Embryonic facial prominence (tissue), 1 donor: Measurements from ENCODE around the gene CUEDC2.
A peak's percentile ranks its signal among the peaks of the same experiment; 100 is the strongest.

Experiments
- DNase-seq: peaks from one replicate; pipeline ENCODE4 v3.0.0-alpha.2; 2016; ENCODE audit errors: extremely low spot score

CUEDC2 gene, protein sequence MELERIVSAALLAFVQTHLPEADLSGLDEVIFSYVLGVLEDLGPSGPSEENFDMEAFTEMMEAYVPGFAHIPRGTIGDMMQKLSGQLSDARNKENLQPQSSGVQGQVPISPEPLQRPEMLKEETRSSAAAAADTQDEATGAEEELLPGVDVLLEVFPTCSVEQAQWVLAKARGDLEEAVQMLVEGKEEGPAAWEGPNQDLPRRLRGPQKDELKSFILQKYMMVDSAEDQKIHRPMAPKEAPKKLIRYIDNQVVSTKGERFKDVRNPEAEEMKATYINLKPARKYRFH

DNA sequence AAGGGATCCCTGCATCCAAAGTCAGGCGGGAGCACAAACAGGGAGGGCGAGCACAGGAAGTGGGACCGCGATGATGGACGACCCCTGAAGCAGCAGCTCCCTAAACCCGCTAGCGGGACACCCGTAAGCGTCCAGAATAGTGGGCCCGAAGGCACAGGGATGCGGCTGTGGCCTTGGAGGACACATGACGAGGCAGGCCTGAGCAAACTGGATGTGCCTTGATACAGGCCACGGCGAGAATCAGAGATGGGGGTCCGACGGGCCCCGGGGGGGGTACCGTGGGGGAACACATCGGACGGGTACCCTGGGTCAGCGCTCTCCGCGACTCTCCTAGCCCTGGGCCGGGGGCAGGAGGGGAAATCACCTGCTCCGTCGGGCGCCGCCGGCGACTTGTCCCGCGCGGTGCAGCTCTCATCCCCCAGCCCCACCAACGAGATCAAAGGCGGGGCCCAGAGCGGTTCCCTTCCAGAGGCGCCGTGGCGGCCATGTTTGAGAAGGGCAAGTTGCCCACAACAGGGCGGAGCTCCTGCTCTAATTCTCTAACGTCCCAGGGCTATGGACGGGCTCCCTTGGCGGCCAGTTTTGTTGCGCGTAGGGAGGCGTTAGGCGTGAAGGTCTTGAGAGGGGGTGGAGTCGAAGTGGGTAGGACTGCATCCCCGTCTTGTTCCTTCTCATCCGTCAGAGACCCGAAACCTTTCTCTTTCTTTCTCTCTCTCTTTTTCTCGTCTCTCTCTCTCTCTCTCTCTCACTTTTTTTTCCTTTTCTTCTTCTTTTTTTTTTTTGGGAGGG lies at the start of gene CUEDC2:
TSS of gene CUEDC2 (minus strand) at position 413 of the 789 bp plus-strand sequence. CDS start 7,386 bp downstream, outside the sequence.
- peak; percentile 91 for DNase-seq

GRCh38 chr10:102480396-102480795 lies 48.0 kb upstream of the CUEDC2 start:
- DNase-seq, result no peak

DNA sequence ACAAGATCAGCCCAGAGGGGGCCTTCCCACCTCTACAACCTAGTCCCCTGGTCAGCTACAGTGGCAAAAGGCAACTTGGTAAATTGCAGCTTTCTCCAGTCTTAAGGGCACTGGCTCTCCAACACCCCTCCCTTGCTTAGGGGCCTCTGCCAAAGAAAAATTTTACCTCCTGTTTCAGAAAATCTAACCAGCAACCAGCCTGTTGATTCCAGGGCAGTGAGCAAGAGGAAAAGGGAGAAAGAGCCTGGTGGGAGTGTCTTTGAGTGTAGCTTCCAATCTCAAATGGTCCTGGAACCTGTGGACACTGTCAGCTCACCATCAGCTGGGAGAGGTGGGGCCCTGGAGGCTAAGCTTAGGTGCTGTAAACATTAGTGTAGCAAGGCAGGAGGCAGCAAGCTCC lies 47.3 kb upstream of the CUEDC2 start:
- no peak for DNase-seq

GRCh38 chr10:102476466-102477141 lies 44.2 kb upstream of the CUEDC2 start:
- DNase-seq, result no peak

DNA sequence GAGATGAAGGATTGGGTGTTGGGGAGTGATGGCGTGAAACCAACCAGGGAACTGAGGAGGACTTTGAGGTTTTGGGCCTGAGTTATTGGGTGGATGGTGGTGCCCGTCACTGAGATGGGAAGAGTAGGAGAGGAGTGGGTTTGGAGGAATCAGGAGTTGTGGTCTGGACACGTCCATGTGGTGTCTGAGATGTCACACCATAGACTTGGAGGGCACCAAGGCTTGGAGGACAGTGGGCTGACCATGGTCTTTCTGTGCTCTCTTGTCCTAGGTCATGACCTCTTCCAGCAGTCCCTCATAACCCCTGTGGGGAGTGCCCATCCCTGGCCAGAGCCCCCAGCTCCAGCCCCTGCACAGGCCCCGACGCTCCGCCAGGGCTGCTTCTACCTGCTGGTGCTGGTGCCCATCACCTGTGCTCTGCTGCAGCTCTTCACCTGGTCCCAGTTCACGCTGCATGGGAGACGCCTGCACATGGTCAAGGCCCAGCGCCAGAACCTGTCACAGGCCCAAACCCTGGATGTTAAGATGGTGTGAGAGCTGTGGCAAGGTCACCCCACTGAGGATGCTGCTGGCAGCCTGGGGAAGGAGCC lies 43.2 kb upstream of the CUEDC2 start:
- DNase-seq, result no peak

DNA sequence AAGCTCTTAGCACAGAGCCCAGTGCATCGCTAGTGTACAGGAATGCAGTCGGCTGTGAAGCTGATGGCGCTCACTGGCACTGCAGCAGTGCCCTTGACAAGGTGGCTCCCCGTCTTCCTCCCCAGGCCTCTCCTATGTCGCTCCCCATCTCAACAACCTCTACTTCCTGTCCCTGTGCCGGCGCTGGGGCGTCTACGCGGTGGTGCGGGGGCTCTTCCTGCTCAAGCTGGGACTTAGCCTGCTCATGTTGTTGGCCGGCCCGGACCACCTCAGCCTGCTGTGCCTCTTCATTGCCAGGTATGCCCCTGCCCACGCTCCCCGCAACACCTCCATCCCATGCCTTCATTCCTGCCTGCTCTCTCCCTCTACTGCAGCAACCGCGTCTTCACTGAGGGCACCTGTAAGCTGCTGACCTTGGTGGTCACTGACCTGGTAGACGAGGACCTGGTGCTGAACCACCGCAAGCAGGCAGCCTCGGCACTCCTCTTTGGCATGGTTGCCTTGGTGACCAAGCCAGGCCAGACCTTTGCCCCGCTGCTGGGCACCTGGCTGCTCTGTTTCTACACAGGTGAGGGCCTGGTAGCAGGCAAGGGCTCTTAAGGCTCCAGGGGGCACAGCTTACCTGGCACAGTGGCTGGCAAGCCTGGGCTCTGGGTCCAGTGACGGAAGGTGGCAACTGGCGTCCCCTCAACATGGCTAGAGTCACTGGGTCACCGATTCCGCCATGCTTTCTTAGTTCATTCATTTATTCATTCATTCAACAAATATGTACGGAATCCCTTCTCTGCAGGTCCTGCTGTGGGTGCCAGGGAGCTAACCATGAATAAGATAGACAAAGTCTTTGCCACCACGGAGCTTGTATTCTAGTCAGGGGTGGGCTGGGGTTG lies 41.3 kb upstream of the CUEDC2 start:
- no peak for DNase-seq

DNA sequence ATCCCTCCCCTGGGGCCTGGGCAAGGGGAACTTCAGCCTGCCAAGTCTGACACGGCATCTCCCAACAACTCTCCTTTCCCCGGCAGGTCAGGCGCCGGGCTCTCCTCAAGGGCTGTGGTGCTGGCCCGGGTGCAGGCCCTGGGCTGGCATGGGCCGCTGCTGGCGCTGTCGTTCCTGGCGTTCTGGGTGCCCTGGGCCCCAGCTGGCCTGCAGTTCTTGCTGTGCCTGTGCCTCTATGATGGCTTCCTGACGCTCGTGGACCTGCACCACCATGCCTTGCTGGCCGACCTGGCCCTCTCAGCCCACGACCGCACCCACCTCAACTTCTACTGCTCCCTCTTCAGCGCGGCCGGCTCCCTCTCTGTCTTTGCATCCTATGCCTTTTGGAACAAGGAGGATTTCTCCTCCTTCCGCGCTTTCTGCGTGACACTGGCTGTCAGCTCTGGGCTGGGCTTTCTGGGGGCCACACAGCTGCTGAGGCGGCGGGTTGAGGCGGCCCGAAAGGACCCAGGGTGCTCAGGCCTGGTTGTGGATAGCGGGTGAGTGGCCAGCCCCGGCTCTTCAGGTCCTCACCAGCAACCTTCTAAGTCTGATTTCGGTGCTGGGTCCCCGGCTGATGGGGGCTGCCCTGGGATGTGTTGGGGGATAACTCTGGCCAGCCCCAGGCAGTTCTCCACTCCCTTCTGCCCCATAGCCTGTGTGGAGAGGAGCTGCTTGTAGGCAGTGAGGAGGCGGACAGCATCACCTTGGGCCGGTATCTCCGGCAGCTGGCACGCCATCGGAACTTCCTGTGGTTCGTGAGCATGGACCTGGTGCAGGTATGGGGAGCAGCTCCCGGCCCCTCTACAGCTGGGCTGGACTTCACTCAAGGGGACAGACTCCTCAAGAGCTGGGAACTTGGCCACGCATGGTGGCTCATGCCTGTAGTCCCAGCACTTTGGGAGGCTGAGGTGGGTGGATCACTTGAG lies 38.5 kb upstream of the CUEDC2 start:
- no peak for DNase-seq

- no peak for DNase-seq
Observed at GRCh38 chr10:102468683-102469082, 36.3 kb upstream of the CUEDC2 start.

DNA sequence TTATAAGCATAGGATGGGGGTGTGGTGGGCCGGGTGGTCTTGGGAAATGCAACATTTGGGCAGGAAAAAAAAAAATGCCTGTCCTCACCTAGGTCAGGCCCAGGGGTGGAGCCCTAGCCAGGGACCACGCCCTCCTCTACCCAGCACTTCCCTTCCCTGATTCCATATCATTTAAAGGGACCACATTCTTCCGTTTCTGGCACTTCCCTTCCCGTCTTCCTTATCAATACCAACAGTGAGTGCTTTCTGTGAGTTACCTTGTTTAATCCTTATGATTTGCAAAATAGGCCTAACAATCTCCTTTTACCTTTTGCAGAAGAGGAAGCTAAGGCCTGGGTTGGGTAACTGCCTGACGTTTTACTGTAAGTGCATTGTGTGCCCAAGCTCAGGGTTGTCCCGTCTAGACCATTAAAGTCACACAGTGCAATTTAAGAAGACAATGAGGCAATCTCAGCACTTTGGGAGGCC lies 35.6 kb upstream of the CUEDC2 start:
- DNase-seq, result no peak

DNA sequence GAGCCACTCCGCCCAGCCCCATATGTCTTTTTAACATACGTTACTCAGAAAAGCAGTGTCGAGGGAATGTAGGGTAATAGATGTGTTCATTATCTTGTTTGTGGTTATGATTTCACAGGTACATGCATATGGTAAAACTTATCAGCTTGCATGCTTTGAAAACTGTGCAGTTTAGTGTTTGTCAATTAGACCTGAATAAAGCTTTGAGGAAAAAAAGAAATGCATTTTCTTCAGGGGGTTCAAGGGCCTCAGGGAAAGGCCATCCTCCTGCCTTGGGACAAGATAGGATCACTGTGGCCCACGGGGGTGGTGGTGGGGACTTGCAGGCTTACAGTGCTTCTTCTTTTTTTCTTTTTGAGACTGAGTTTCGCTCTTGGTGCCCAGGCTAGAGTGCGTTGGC lies 34.9 kb upstream of the CUEDC2 start:
- no peak for DNase-seq

DNA sequence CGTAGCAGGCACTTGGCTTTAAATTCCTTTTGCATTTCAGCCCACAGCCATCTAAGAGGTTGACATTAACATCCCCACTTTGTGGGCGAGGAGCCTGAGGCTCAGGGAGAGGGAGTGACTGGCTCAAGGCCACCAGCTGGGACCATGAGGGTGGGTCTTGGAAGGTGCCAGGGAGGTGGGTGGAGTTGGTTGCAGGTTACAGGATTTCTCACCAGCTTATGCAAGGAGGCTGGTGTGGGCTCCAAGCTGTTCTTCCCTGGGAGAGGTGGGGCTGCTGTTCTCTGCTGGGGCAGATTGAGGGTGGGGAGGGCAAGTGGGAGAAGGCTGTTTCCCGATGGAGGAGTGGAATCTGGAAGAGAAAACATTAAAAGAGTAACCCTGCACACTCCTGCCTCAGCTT lies 33.1 kb upstream of the CUEDC2 start:
- DNase-seq, result no peak

- no peak for DNase-seq
Observed at GRCh38 chr10:102463983-102464382, 31.6 kb upstream of the CUEDC2 start.

DNA sequence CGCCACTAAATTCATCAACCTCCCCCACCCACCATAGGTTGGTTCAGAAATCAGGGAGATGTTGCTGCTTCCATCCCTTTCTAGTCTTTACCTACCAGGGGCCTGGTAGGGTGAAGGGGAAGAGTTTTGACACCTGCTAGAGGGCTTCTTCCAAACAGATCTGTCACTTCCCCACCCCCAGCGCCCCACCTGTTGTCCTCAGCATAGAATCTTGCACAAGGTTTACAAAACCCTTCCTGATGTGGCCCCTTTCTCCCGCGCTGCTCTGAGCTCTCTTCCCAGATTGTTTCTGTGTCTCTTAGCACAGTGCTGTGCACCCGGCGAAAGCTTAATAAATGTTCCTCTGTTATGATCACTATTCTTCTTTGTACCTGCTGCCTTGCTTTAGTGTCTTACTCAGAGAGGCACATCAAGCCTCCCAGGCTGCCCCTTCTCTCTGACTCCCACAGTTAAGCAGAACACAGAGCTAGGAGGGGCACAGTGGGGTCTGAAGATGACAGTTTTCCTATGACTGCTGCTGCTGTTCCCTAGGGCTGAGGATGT lies 30.2 kb upstream of the CUEDC2 start:
- DNase-seq, result no peak

DNA sequence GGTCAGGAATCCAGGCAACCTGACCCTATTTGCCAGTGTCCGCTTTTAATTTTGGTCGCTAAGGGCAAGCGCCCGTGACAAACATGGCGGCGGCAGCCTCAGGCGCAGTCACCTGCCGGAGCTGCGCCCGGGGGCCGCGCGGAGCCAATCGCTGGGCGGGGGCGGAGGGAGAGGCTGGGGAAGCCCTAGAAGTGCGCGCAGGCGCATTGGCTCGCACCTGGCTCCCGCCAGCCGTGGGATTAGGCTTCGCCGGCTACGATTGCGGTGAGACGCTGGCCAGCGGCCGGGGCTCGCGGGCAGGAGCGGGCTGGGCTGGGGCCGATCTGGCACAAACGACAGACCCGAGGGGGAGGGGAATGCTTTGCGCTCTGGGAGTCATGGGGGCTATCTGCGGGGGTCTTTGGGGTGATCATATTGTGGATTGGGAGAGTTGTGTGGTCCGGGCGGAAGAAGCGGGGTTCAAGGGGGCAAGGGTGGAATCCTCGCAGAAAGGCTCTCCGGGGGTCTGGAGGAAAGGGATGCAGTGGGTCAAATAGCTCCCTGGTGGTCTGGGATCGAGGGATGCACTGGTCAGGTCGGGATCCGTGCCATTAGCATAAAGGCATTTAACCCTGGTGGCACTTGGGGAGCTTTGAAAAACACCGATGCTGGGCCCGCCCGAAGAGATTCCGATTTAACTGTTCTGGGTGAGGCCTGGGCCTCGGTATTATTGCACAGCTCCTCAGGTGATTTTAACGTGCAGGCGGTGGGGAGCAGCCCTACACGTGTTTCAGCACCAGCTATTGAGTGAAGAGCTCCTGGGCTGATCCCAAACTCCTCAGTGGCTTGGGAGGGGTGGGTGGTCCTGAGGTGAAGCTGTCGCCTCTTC lies 29.0 kb upstream of the CUEDC2 start:
- peak; percentile 70 for DNase-seq

DNA sequence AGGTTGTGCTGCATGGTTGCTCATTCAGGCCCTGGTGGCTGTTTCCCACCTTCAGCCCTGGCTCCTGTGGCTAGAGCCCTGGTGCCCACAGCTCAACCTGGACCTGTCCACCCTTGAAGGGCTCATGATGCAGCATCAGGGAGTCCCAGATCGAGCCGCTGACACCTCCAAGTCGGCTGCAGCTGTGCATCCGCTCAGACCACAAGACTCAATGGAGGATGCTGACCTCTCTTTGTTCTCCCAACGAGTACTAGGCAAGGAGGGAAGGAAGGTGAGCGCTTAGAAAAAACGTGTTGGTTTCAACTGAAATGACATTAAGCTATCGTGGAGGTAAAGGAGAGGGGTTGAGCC lies 28.4 kb upstream of the CUEDC2 start:
- DNase-seq, result no peak

GRCh38 chr10:102458656-102459055 lies 26.3 kb upstream of the CUEDC2 start:
- DNase-seq, result no peak

- DNase-seq, result no peak
Observed at GRCh38 chr10:102457591-102458150, 25.3 kb upstream of the CUEDC2 start.

DNA sequence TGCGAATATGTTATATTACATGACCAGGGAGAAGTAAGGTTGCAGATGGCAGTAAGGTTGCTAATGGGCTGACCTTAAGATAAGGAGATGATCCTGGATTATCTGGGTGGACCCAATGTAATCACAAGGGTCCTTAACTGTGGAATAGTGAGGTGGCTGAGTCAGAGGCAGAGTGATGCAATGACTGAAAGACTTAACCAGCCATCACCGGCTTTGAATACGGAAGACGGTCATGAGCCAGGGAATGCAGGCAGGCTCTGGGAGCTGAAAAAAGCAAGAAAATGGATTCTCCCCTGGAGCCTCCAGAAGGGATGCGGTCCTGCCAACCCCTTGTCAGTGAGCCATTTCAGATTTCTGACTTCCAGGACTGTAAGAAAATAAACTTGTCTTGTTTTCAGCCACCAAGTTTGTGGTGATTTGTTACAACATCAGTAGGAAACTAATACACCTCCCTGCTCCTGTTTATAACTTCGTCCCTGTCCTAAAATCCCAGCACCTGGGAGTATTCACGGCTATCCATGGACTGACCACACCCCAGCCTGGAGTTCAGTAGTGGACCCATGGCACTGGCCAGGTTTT lies 23.6 kb upstream of the CUEDC2 start:
- DNase-seq, result no peak
